Measurements from ENCODE around the gene GRM2. TPM values are rescaled to one million over a fixed set of nuclear protein-coding genes. Genes with fewer than 3 reads are reported as not detected.

Gene GRM2
- total RNA-seq, 1 experiment from 2014 or later, result 0.07 TPM

- no peaks in the 10 kb centered on the region for H3K79me2 ChIP-seq (ENCODE audit: low read length)
- POLR2A ChIA-PET (ENCODE audit: unreplicated experiment), result no interaction called here
- no peaks in the 10 kb centered on the region for H3F3A ChIP-seq (ENCODE audit: low read length, unreplicated experiment)
Measured at GRCh38 chr3:51706021-51706485, 815 bp upstream of the GRM2 start.

GRCh38 chr3:51708216-51708845 lies 1.5 kb downstream of the GRM2 start:
- H3K4me2 ChIP-seq (ENCODE audit: low read length), result no peak overlapping the region
- ChIA-PET CTCF (no interaction called here), POLR2A (ENCODE audit: unreplicated experiment) (no interaction called here)
- H3K79me2 ChIP-seq (ENCODE audit: low read length), result no peaks in the 10 kb centered on the region
- ATAC-seq (no peak), DNase-seq (no peak)
- no peaks in the 10 kb centered on the region for H4K20me1 ChIP-seq (ENCODE audit: low read length)
- H3K36me3 ChIP-seq (ENCODE audit: low read depth, low read length), result no peaks in the 10 kb centered on the region
- no peak overlapping the region for H3K4me3 ChIP-seq (ENCODE audit: low read length)
- H3K9me3 ChIP-seq (ENCODE audit: low read length), result no peaks in the 10 kb centered on the region
- H3K27me3 ChIP-seq (ENCODE audit: low read length), result no peaks in the 10 kb centered on the region
- H2AFZ ChIP-seq (ENCODE audit: low read length), result no peak overlapping the region
- no peak overlapping the region for H3K9ac ChIP-seq (ENCODE audit: low read length)
- no peaks in the 10 kb centered on the region for H3K9me2 ChIP-seq (replicated peaks; ENCODE audit: low read length)
- intact Hi-C loops (cut with micrococcal nuclease), result no loop called here
- no TSS peak for BruUV-seq (replicated peaks)
- H3K27ac ChIP-seq (ENCODE audit: low read length), result no peak overlapping the region
- no peak for TF ChIP-seq EZH2 (IDR thresholded peaks at IDR 0.05; ENCODE audit: low read length, unreplicated experiment)
- no peak for TF ChIP-seq EZH2phosphoT487 (IDR thresholded peaks at IDR 0.05; ENCODE audit: borderline replicate concordance, low read length)
- no peaks in the 10 kb centered on the region for H3K4me1 ChIP-seq (ENCODE audit: insufficient read depth, low read length)
- no peaks in the 10 kb centered on the region for H3F3A ChIP-seq (ENCODE audit: low read length, unreplicated experiment)

More at GRCh38 chr3:51706021-51706485, 815 bp upstream of the GRM2 start:
- no TSS peak for BruUV-seq (replicated peaks)
- Histone ChIP-seq H2AFZ (ENCODE audit: low read length) (no peak overlapping the region), H3K9me3 (ENCODE audit: low read length) (no peaks in the 10 kb centered on the region), H3K9ac (ENCODE audit: low read length) (no peak overlapping the region), H3K36me3 (ENCODE audit: low read depth, low read length) (no peaks in the 10 kb centered on the region), H3K9me2 (replicated peaks; ENCODE audit: low read length) (no peaks in the 10 kb centered on the region), H3K4me1 (ENCODE audit: insufficient read depth, low read length) (no peaks in the 10 kb centered on the region), H4K20me1 (ENCODE audit: low read length) (no peaks in the 10 kb centered on the region), H3K27ac (ENCODE audit: low read length) (no peak overlapping the region), H3K4me2 (ENCODE audit: low read length) (no peak overlapping the region), H3K27me3 (ENCODE audit: low read length) (no peaks in the 10 kb centered on the region), H3K4me3 (ENCODE audit: low read length) (no peak overlapping the region)
- intact Hi-C loops (cut with micrococcal nuclease), result no loop called here
- no peak for DNase-seq
- no peak for ATAC-seq
- TF ChIP-seq EZH2phosphoT487 (IDR thresholded peaks at IDR 0.05; ENCODE audit: borderline replicate concordance, low read length) (no peak), CTCF (conservative IDR thresholded peaks at IDR 0.05; ENCODE audit: low read depth, low read length) (no peak), EZH2 (IDR thresholded peaks at IDR 0.05; ENCODE audit: low read length, unreplicated experiment) (no peak)
- CTCF ChIA-PET, result interaction anchor here (0.5 kb wide), 1 partner anchor 206 kb away, joined by 15 read pairs; no protein-coding TSS in a partner anchor

GRCh38 chr3:51709004-51709420 lies 2.1 kb downstream of the GRM2 start:
- H3K9ac ChIP-seq (ENCODE audit: low read length), result no peak overlapping the region
- ChIA-PET CTCF (no interaction called here), POLR2A (ENCODE audit: unreplicated experiment) (no interaction called here)
- no peak overlapping the region for H2AFZ ChIP-seq (ENCODE audit: low read length)
- H3K9me3 ChIP-seq (ENCODE audit: low read length), result no peaks in the 10 kb centered on the region
- TF ChIP-seq EZH2 (IDR thresholded peaks at IDR 0.05; ENCODE audit: low read length, unreplicated experiment), result no peak
- no peak for TF ChIP-seq EZH2phosphoT487 (IDR thresholded peaks at IDR 0.05; ENCODE audit: borderline replicate concordance, low read length)
- no peak for TF ChIP-seq CTCF (conservative IDR thresholded peaks at IDR 0.05; ENCODE audit: low read depth, low read length)
- no peaks in the 10 kb centered on the region for H4K20me1 ChIP-seq (ENCODE audit: low read length)
- no peaks in the 10 kb centered on the region for H3K4me1 ChIP-seq (ENCODE audit: insufficient read depth, low read length)
- no peaks in the 10 kb centered on the region for H3K79me2 ChIP-seq (ENCODE audit: low read length)
- ATAC-seq (no peak), DNase-seq (no peak)
- no peaks in the 10 kb centered on the region for H3K9me2 ChIP-seq (replicated peaks; ENCODE audit: low read length)
- no peaks in the 10 kb centered on the region for H3K27me3 ChIP-seq (ENCODE audit: low read length)
- intact Hi-C loops (cut with micrococcal nuclease), result no loop called here
- no peak overlapping the region for H3K4me3 ChIP-seq (ENCODE audit: low read length)
- no peak overlapping the region for H3K27ac ChIP-seq (ENCODE audit: low read length)
- no peak overlapping the region for H3K4me2 ChIP-seq (ENCODE audit: low read length)
- H3F3A ChIP-seq (ENCODE audit: low read length, unreplicated experiment), result no peaks in the 10 kb centered on the region
- no TSS peak for BruUV-seq (replicated peaks)
- H3K36me3 ChIP-seq (ENCODE audit: low read depth, low read length), result no peaks in the 10 kb centered on the region

Measured in PC-3 (cell line).